IPS DF 6.9 (cell line): ENCODE results near the gene DLL4.

Experiments used
- DNase-seq: peaks from one replicate; pipeline ENCODE4 v3.0.0-alpha.2; 2013; ENCODE audit warnings: low read depth, low spot score
- H3K27ac ChIP-seq: one replicate; pipeline ENCODE4 v1.5.1; 2013; ENCODE audit warnings: low read length, control low read depth
- H3K27me3 ChIP-seq: 2 replicates; pipeline ENCODE4 v1.6.1; 2013; ENCODE audit warnings: mild to moderate bottlenecking, low read length; ENCODE audit not compliant: control insufficient read depth, insufficient read depth
- H3K36me3 ChIP-seq: 2 replicates; pipeline ENCODE4 v1.6.1; 2013; ENCODE audit warnings: low read length; ENCODE audit not compliant: control insufficient read depth, insufficient read depth
- H3K4me1 ChIP-seq: 2 replicates; pipeline ENCODE4 v1.6.1; 2013; ENCODE audit warnings: low read length; ENCODE audit not compliant: control insufficient read depth, insufficient read depth
- H3K4me3 ChIP-seq: 2 replicates; pipeline ENCODE4 v1.5.1; 2013; ENCODE audit warnings: mild to moderate bottlenecking, low read length
- H3K9me3 ChIP-seq: 2 replicates; pipeline ENCODE4 v1.6.1; 2013; ENCODE audit warnings: low read length, inconsistent platforms; ENCODE audit not compliant: control insufficient read depth, insufficient read depth
- WGBS: extraction: QIAGEN DNeasy Blood & Tissue Kit; methylation state at CpG from one replicate; pipeline ENCODE4 v1.1.7; 2013; ENCODE audit warnings: mixed read lengths, missing lambda C conversion rate; ENCODE audit not compliant: insufficient read length, insufficient coverage; 5-methylcytosine and 5-hydroxymethylcytosine counted together

The DLL4 gene

DNA sequence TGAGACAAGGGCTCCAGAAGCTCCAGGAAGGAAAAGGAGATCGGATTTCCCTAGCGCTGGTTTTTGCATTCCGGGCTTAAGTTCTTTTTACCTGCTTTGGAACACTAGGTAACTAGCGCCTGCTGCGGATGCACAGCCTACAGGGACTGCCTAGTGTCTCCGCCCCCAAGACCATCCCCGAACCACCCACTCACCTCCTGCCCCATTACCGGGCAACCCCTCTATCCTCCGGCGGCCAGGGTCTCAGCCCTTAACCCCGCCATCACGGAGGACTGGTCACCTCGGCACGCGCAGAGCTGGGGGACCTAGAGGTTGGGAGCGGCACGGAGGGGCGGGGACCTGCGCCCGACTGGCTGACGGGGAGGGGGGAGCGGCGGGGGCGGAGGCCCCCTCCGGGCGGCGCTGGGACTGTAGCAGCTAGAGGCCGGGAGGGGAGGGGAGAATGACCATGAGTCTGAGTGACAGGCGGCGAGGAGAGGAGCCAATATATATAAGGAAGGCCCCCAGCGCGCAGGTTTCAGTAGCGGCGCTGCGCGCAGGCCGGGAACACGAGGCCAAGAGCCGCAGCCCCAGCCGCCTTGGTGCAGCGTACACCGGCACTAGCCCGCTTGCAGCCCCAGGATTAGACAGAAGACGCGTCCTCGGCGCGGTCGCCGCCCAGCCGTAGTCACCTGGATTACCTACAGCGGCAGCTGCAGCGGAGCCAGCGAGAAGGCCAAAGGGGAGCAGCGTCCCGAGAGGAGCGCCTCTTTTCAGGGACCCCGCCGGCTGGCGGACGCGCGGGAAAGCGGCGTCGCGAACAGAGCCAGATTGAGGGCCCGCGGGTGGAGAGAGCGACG is at the start of gene DLL4:
Gene DLL4 (plus strand): TSS at position 520 of the 839 bp plus-strand sequence. CDS start 329 bp downstream, outside the sequence.
- H3K4me3 ChIP-seq = peak within 1 kb of the TSS; percentile 59; the same call in 1 of the 2 replicates
- no peak for DNase-seq
- whole genome bisulfite sequencing = no CpG with 5 or more reads among the region's 71 CpGs
- H3K36me3 ChIP-seq = no peaks in the 10 kb centered on the region
- peaks cover 8% of the 10 kb centered on the region for H3K4me1 ChIP-seq
- H3K27ac ChIP-seq = no peak within 1 kb of the TSS
- no peaks in the 10 kb centered on the region for H3K9me3 ChIP-seq
- peaks cover 61% of the 10 kb centered on the region for H3K27me3 ChIP-seq

DNA sequence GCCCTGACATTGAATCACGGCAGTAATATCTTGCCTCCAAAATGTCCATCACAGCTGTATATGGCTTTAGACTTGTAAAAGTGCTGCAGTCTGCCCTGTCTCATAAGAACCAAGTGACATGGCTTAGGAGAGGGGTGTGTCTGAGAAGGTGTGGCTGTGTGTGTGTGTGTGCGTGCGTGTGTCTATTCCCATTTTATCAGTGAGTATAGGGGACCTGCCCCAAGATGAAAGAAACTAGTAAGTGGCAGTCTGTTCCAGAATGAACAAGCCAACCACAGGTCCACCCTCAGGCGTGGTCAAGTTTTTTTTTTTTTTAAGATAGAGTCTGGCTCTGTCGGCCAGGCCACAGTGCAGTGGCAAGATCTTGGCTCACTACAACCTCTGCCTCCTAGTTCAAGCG is 49.5 kb upstream of the DLL4 start:
- DNase-seq = no peak
- no peaks in the 10 kb centered on the region for H3K27me3 ChIP-seq
- H3K36me3 ChIP-seq = no peaks in the 10 kb centered on the region
- no peak overlapping the region for H3K27ac ChIP-seq
- no peak overlapping the region for H3K4me3 ChIP-seq
- no CpG with 5 or more reads among the region's 6 CpGs for WGBS
- no peaks in the 10 kb centered on the region for H3K4me1 ChIP-seq
- H3K9me3 ChIP-seq = no peaks in the 10 kb centered on the region

- no peak for DNase-seq
- no CpG with 5 or more reads among the region's 6 CpGs for WGBS
- no peak overlapping the region for H3K27ac ChIP-seq
Observed at GRCh38 chr15:40881351-40881750, 47.8 kb upstream of the DLL4 start.

GRCh38 chr15:40886586-40886985 is 42.6 kb upstream of the DLL4 start:
- no peaks in the 10 kb centered on the region for H3K4me1 ChIP-seq
- DNase-seq = no peak
- H3K27me3 ChIP-seq = no peaks in the 10 kb centered on the region
- no peak overlapping the region for H3K4me3 ChIP-seq
- H3K36me3 ChIP-seq = no peaks in the 10 kb centered on the region
- WGBS = no CpG with 5 or more reads among the region's 1 CpG
- no peaks in the 10 kb centered on the region for H3K9me3 ChIP-seq
- H3K27ac ChIP-seq = no peak overlapping the region

More at GRCh38 chr15:40881351-40881750, 47.8 kb upstream of the DLL4 start:
- Histone ChIP-seq H3K27me3 (no peaks in the 10 kb centered on the region), H3K4me1 (no peaks in the 10 kb centered on the region), H3K4me3 (no peak overlapping the region), H3K36me3 (no peaks in the 10 kb centered on the region), H3K9me3 (no peaks in the 10 kb centered on the region)

DNA sequence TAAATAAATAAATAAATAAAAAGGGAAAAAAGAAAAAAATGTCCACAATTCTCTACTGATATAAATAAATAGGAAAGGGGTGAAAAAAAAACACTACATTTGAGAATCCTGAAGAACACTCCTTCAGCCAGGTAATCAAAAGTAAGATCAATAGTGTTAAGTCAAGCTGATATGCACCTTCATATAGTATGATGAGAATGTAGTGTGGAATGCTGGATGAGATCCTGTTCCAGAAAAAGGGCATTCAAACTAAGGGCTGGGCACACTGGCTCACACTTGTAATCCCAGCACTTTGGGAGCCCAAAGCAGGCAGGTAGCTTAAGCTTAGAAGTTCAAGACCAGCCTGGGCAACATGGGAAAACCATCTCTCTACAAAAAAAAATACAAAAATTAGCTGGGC is 40.0 kb upstream of the DLL4 start:
- H3K36me3 ChIP-seq = no peaks in the 10 kb centered on the region
- H3K9me3 ChIP-seq = no peaks in the 10 kb centered on the region
- no peak for DNase-seq
- no peak overlapping the region for H3K4me3 ChIP-seq
- H3K27ac ChIP-seq = no peak overlapping the region
- no peaks in the 10 kb centered on the region for H3K4me1 ChIP-seq
- no peaks in the 10 kb centered on the region for H3K27me3 ChIP-seq

GRCh38 chr15:40891138-40891537 is 38.0 kb upstream of the DLL4 start:
- no peak overlapping the region for H3K4me3 ChIP-seq
- no peak for DNase-seq
- 100% methylated on average over 1 of the region's 5 CpGs for WGBS
- no peaks in the 10 kb centered on the region for H3K27me3 ChIP-seq
- H3K4me1 ChIP-seq = no peaks in the 10 kb centered on the region
- H3K36me3 ChIP-seq = peaks cover 4% of the 10 kb centered on the region; the same call in 1 of the 2 replicates
- H3K27ac ChIP-seq = no peak overlapping the region
- H3K9me3 ChIP-seq = no peaks in the 10 kb centered on the region

GRCh38 chr15:40891810-40892446 is 37.2 kb upstream of the DLL4 start:
- H3K4me3 ChIP-seq = no peak overlapping the region
- no CpG with 5 or more reads among the region's 4 CpGs for WGBS
- H3K36me3 ChIP-seq = peaks cover 4% of the 10 kb centered on the region; the same call in 1 of the 2 replicates
- H3K9me3 ChIP-seq = no peaks in the 10 kb centered on the region
- H3K4me1 ChIP-seq = no peaks in the 10 kb centered on the region
- H3K27me3 ChIP-seq = no peaks in the 10 kb centered on the region
- no peak for DNase-seq
- H3K27ac ChIP-seq = no peak overlapping the region

GRCh38 chr15:40892447-40893012 is 36.6 kb upstream of the DLL4 start:
- Histone ChIP-seq H3K27ac (no peak overlapping the region), H3K36me3 (peaks cover 4% of the 10 kb centered on the region; the same call in 1 of the 2 replicates), H3K4me1 (no peaks in the 10 kb centered on the region), H3K4me3 (no peak overlapping the region), H3K27me3 (no peaks in the 10 kb centered on the region), H3K9me3 (no peaks in the 10 kb centered on the region)
- no CpG with 5 or more reads among the region's 2 CpGs for WGBS
- no peak for DNase-seq

- Histone ChIP-seq H3K36me3 (peaks cover 4% of the 10 kb centered on the region; the same call in 1 of the 2 replicates), H3K9me3 (no peaks in the 10 kb centered on the region), H3K27ac (no peak overlapping the region), H3K4me1 (no peaks in the 10 kb centered on the region), H3K27me3 (no peaks in the 10 kb centered on the region), H3K4me3 (no peak overlapping the region)
- no CpG with 5 or more reads among the region's 22 CpGs for WGBS
- DNase-seq = no peak
Observed at GRCh38 chr15:40893019-40893670, 36.0 kb upstream of the DLL4 start.
